NCI-H2171 treated with DMSO at 0.1 percent for 48 hours (cell line): ENCODE data around the gene MUC15.

ENCODE experiments used
- DNase-seq: peaks from one replicate; lab custom pipeline; 2025; lab: John Stamatoyannopoulos, UW

Gene MUC15

GRCh38 chr11:26573896-26574295 lies 1.8 kb upstream of the MUC15 start:
- no peak for DNase-seq

GRCh38 chr11:26572770-26573402 lies 823 bp upstream of the MUC15 start:
- DNase-seq: no peak

- DNase-seq: no peak
These were observed 2.4 kb downstream of the MUC15 start for GRCh38 chr11:26569646-26570045.

GRCh38 chr11:26558190-26558589 lies 13.9 kb downstream of the MUC15 start:
- no peak for DNase-seq

- no peak for DNase-seq
These were observed 14.4 kb downstream of the MUC15 start for GRCh38 chr11:26557666-26558065.

GRCh38 chr11:26556582-26556981 lies 15.5 kb downstream of the MUC15 start:
- DNase-seq: no peak

- DNase-seq: peak; percentile 39
These were observed 17.6 kb downstream of the MUC15 start for GRCh38 chr11:26554455-26554854.

- DNase-seq: no peak
These were observed 18.9 kb downstream of the MUC15 start for GRCh38 chr11:26553182-26553581.

- DNase-seq: peak; percentile 24
These were observed 20.8 kb downstream of the MUC15 start for GRCh38 chr11:26551186-26551801.

- no peak for DNase-seq
These were observed 22.0 kb downstream of the MUC15 start for GRCh38 chr11:26550022-26550421.

GRCh38 chr11:26549176-26549575 lies 22.9 kb downstream of the MUC15 start:
- DNase-seq: no peak

- DNase-seq: no peak
These were observed 30.2 kb downstream of the MUC15 start for GRCh38 chr11:26541870-26542269.

GRCh38 chr11:26539517-26539916 lies 32.5 kb downstream of the MUC15 start:
- DNase-seq: no peak

GRCh38 chr11:26537341-26537740 lies 34.7 kb downstream of the MUC15 start:
- DNase-seq: no peak

- no peak for DNase-seq
These were observed 44.4 kb downstream of the MUC15 start for GRCh38 chr11:26527685-26528084.

- peak; percentile 54 for DNase-seq
These were observed 49.0 kb downstream of the MUC15 start for GRCh38 chr11:26522912-26523610.

- no peak for DNase-seq
These were observed 52.6 kb downstream of the MUC15 start for GRCh38 chr11:26519469-26519868.

- DNase-seq: no peak
These were observed 59.9 kb downstream of the MUC15 start for GRCh38 chr11:26512196-26512595.

GRCh38 chr11:26510756-26511155 lies 61.3 kb downstream of the MUC15 start:
- DNase-seq: no peak

GRCh38 chr11:26510164-26510563 lies 61.9 kb downstream of the MUC15 start:
- DNase-seq: no peak
